Measurements from ENCODE around the gene NUP93.

DNA sequence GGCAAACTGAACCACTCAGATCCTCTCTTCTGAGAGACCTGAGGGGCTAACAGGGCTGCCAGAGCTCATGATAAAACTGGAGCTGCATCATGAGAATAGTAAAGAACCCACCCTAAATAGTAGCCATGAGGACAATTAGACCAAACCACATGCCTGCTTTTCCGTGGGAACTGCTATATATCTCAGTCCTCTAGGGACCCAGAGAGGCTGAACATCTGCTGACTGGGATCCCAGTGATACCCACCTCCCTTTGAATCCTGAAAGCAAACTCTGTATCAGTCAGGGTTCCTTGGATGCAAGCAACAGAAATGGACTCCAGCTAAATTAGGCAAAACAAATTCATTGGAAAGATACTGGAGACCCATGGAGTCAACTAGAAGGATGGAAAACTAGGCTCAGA is 41.2 kb upstream of the NUP93 start:
- TF ChIP-seq, protein P1, sequence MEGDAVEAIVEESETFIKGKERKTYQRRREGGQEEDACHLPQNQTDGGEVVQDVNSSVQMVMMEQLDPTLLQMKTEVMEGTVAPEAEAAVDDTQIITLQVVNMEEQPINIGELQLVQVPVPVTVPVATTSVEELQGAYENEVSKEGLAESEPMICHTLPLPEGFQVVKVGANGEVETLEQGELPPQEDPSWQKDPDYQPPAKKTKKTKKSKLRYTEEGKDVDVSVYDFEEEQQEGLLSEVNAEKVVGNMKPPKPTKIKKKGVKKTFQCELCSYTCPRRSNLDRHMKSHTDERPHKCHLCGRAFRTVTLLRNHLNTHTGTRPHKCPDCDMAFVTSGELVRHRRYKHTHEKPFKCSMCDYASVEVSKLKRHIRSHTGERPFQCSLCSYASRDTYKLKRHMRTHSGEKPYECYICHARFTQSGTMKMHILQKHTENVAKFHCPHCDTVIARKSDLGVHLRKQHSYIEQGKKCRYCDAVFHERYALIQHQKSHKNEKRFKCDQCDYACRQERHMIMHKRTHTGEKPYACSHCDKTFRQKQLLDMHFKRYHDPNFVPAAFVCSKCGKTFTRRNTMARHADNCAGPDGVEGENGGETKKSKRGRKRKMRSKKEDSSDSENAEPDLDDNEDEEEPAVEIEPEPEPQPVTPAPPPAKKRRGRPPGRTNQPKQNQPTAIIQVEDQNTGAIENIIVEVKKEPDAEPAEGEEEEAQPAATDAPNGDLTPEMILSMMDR (conservative IDR thresholded peaks at IDR 0.05; ENCODE audit: low read length): no peak; the same call in 1 of the 2 replicates
- no peak for TF ChIP-seq EZH2phosphoT487 (IDR thresholded peaks at IDR 0.05; ENCODE audit: borderline replicate concordance)

All from Loucy (cell line).